ENCODE data around the gene PRPSAP1.

PRPSAP1 gene

DNA sequence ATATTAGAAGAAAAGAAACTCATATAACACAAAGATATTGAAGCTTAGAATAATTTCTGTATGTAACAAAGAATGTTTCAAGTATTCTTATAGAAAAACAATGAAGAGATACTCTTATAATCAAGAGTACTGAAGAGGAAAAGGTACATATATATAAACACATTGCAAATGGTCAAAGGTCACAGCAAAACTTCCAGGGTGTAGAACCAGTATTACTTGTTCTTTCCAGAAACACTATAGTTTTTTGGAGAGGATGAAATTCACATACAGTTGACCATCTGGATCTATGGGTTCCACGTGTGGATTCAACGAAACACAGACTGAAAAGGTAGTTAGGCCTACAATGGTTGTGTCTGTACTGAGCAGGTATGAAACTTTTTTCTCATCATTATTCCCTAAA lies 22.6 kb downstream of the PRPSAP1 start:
- Histone ChIP-seq H3K9me3 (ENCODE audit: severe bottlenecking) (no peaks in the 10 kb centered on the region), H3K36me3 (peaks cover 72% of the 10 kb centered on the region), H3K27me3 (ENCODE audit: insufficient read depth, low read depth, severe bottlenecking) (no peaks in the 10 kb centered on the region), H3K4me3 (ENCODE audit: low read depth, low read length) (no peak overlapping the region), H3K27ac (no peak overlapping the region)
- DNase-seq: no peak
- TF ChIP-seq, protein P1, sequence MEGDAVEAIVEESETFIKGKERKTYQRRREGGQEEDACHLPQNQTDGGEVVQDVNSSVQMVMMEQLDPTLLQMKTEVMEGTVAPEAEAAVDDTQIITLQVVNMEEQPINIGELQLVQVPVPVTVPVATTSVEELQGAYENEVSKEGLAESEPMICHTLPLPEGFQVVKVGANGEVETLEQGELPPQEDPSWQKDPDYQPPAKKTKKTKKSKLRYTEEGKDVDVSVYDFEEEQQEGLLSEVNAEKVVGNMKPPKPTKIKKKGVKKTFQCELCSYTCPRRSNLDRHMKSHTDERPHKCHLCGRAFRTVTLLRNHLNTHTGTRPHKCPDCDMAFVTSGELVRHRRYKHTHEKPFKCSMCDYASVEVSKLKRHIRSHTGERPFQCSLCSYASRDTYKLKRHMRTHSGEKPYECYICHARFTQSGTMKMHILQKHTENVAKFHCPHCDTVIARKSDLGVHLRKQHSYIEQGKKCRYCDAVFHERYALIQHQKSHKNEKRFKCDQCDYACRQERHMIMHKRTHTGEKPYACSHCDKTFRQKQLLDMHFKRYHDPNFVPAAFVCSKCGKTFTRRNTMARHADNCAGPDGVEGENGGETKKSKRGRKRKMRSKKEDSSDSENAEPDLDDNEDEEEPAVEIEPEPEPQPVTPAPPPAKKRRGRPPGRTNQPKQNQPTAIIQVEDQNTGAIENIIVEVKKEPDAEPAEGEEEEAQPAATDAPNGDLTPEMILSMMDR (IDR thresholded peaks at IDR 0.05; ENCODE audit: low read depth, low read length): no peak

DNA sequence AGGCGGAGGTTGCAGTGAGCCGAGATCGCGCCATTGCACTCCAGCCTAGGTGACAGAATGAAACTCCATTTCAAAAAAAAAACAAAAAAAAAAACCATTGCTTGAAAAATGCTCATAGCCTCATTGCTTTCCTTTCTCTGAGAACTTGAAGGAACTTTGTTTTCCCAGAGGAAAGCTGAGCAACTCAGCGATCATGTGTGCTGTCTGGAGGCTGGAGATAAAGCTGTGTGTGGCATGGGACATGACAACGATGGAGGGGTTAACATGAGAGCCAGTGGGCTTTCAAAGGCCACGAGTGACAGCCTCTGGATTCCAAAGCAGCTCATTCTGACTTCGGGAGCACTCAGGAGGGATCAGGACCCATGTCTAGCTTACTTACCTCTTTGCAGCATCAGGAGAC lies 24.1 kb downstream of the PRPSAP1 start:
- Histone ChIP-seq H3K27me3 (ENCODE audit: insufficient read depth, low read depth, severe bottlenecking) (no peaks in the 10 kb centered on the region), H3K9me3 (ENCODE audit: severe bottlenecking) (no peaks in the 10 kb centered on the region), H3K27ac (no peak overlapping the region), H3K4me3 (ENCODE audit: low read depth, low read length) (no peak overlapping the region), H3K36me3 (peaks cover 73% of the 10 kb centered on the region)
- no peak for DNase-seq
- TF ChIP-seq, protein P1 (IDR thresholded peaks at IDR 0.05; ENCODE audit: low read depth, low read length): no peak

DNA sequence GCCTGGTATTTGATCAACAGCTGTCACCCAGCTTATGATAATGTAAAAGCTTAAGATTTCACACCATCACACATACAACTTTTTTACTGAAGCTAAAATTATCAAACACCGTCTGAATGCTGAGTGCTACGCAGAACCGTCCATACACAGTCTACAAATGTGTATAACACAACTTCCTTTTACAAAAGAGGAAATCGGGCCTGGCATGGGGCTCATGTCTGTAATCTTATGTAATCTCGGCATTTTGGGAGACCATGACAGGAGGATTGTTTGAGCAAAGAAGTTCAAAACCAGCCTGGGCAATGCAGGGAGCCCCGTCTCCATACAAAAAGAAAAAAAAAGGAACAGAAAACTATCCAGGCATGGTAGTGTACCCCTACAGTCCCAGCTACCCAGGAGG lies 26.0 kb downstream of the PRPSAP1 start:
- TF ChIP-seq, protein P1 (IDR thresholded peaks at IDR 0.05; ENCODE audit: low read depth, low read length): no peak
- Histone ChIP-seq H3K9me3 (ENCODE audit: severe bottlenecking) (no peaks in the 10 kb centered on the region), H3K27me3 (ENCODE audit: insufficient read depth, low read depth, severe bottlenecking) (no peaks in the 10 kb centered on the region), H3K27ac (no peak overlapping the region), H3K36me3 (peaks cover 87% of the 10 kb centered on the region), H3K4me3 (ENCODE audit: low read depth, low read length) (no peak overlapping the region)
- DNase-seq: no peak

DNA sequence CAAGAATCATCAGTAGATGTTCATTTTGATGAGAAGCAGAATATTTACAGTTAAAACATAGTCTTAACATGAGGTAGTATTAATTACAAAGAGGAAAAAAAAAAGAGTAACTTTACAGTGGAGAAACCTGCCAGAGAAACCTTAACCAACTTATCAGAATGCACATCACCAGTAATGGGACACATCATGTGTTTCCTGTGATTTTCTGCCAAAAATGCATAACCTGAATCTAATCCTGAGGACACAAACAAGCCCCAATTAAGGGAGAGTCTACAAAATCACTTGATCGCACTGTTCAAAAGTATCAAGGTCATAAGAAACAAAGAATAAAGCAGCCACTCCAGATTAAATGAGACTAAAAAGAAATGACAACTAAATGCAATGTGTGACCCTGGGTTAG lies 27.4 kb downstream of the PRPSAP1 start:
- H3K36me3 ChIP-seq: peaks cover 89% of the 10 kb centered on the region
- H3K4me3 ChIP-seq (ENCODE audit: low read depth, low read length): no peak overlapping the region
- no peaks in the 10 kb centered on the region for H3K27me3 ChIP-seq (ENCODE audit: insufficient read depth, low read depth, severe bottlenecking)
- no peak for DNase-seq
- H3K27ac ChIP-seq: no peak overlapping the region
- TF ChIP-seq, protein P1 (IDR thresholded peaks at IDR 0.05; ENCODE audit: low read depth, low read length): no peak
- H3K9me3 ChIP-seq (ENCODE audit: severe bottlenecking): no peaks in the 10 kb centered on the region

DNA sequence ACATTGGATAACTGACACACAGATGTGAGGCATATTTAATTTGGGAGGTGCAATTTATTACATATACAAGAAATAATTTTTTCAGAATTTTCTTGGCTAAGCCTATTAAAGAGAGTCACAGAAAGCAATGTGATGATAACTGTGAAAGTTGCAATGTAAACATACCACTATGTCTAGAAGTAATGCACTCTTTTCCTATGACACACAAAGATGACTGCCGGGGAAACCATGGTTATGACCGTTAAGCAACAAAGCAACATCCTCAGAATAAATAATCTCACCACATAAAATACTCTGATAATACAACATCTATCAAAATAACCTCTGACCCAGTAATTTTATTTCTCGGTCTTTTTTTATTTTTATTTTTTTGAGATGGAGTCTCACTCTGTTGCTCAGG lies 35.1 kb downstream of the PRPSAP1 start:
- DNase-seq: no peak
- Histone ChIP-seq H3K9me3 (ENCODE audit: severe bottlenecking) (no peaks in the 10 kb centered on the region), H3K27me3 (ENCODE audit: insufficient read depth, low read depth, severe bottlenecking) (no peaks in the 10 kb centered on the region), H3K27ac (no peak overlapping the region), H3K4me3 (ENCODE audit: low read depth, low read length) (no peak overlapping the region), H3K36me3 (peaks cover 77% of the 10 kb centered on the region)
- TF ChIP-seq, protein P1 (IDR thresholded peaks at IDR 0.05; ENCODE audit: low read depth, low read length): no peak

DNA sequence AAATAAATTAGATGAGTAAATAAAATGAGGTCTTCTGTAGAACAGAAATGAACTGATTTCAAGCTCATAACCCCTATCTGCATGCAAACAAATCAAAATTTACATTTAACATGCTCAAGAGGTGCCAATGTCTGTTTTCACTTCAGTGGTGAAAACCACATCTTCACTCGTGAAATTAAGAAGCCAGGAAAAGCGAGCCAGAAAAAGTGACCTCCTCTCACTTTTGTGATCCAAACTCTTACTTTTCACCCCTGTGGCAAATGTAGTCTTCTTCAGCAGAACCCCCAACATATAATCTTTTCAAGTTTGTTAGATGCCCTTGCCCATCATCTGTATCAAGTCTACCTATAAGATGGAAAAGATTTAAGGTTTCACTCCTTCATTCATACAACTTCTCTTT lies 36.2 kb downstream of the PRPSAP1 start:
- TF ChIP-seq, protein P1 (IDR thresholded peaks at IDR 0.05; ENCODE audit: low read depth, low read length): no peak
- no peak overlapping the region for H3K4me3 ChIP-seq (ENCODE audit: low read depth, low read length)
- DNase-seq: no peak
- no peaks in the 10 kb centered on the region for H3K9me3 ChIP-seq (ENCODE audit: severe bottlenecking)
- no peak overlapping the region for H3K27ac ChIP-seq
- H3K36me3 ChIP-seq: peaks cover 77% of the 10 kb centered on the region
- no peaks in the 10 kb centered on the region for H3K27me3 ChIP-seq (ENCODE audit: insufficient read depth, low read depth, severe bottlenecking)
